Cardiac atrium fibroblast (primary cell): Measurements from ENCODE around the gene SSH3. TPM values are rescaled to one million over a fixed set of nuclear protein-coding genes. Genes with fewer than 3 reads are reported as not detected.

ENCODE experiments used
- total RNA-seq: library from RNA; depleted of rRNA; stranded (reverse); fragments of >200 nt; gene quantifications from 2 replicates; pipeline ENCODE4 v1.2.3, GENCODE V29; 2015

SSH3 gene
- 10.0 and 39.9 TPM in 2 replicates for total RNA-seq

GRCh38 chr11:67303132-67303834 is at the start of gene SSH3:
TSS of gene SSH3 (plus strand) at chr11:67303530. CDS start at chr11:67303626, 96 bp downstream.

GRCh38 chr11:67266449-67267187 is 36.7 kb upstream of the SSH3 start, which contains the start of gene GRK2:
TSS of gene GRK2 (plus strand) at chr11:67266473. CDS start at chr11:67266700, 227 bp downstream.

GRCh38 chr11:67289226-67289650 is 14.1 kb upstream of the SSH3 start, which contains the start of gene ANKRD13D:
TSS of gene ANKRD13D (plus strand) at chr11:67289303. CDS start at chr11:67289461, 158 bp downstream.

GRCh38 chr11:67353317-67354074 is 50.2 kb downstream of the SSH3 start, which contains the start of gene POLD4:
TSS of gene POLD4 (minus strand) at chr11:67353546. CDS start at chr11:67353399, 147 bp downstream.

Other genes with a start within 250 kb of the SSH3 start
- 8.1 and 11.5 TPM in 2 replicates for gene RHOD, start 246.7 kb upstream of the SSH3 start, total RNA-seq
- gene KDM2A, start 184.3 kb upstream of the SSH3 start, total RNA-seq = 23.6 and 44.1 TPM in 2 replicates
- 38.7 and 58.7 TPM in 2 replicates for gene GRK2, start 37.1 kb upstream of the SSH3 start, total RNA-seq
- gene ANKRD13D, start 14.2 kb upstream of the SSH3 start, total RNA-seq = 22.5 and 26.9 TPM in 2 replicates
- 134 and 176 TPM in 2 replicates for gene POLD4, start 50.0 kb downstream of the SSH3 start, total RNA-seq
- gene CLCF1, start 70.1 kb downstream of the SSH3 start, total RNA-seq = 14.6 and 18.1 TPM in 2 replicates
- 4.2 and 4.7 TPM in 2 replicates for gene RAD9A, start 88.5 kb downstream of the SSH3 start, total RNA-seq
- 172 and 194 TPM in 2 replicates for gene PPP1CA, start 98.3 kb downstream of the SSH3 start, total RNA-seq
- not detected in 2 replicates for gene TBC1D10C, start 100.6 kb downstream of the SSH3 start, total RNA-seq
- 0.49 TPM in 1 of 2 replicates, not detected in the other for gene CARNS1, start 112.1 kb downstream of the SSH3 start, total RNA-seq
- gene RPS6KB2, start 125.0 kb downstream of the SSH3 start, total RNA-seq = 46.3 and 51.8 TPM in 2 replicates
- 2.0 TPM in 1 of 2 replicates, not detected in the other for gene PTPRCAP, start 134.2 kb downstream of the SSH3 start, total RNA-seq
- gene CORO1B, start 139.9 kb downstream of the SSH3 start, total RNA-seq = 71.1 and 73.1 TPM in 2 replicates
- gene GPR152, start 149.2 kb downstream of the SSH3 start, total RNA-seq = not detected in 2 replicates
- not detected in 2 replicates for gene CABP4, start 151.8 kb downstream of the SSH3 start, total RNA-seq
- gene TMEM134, start 165.7 kb downstream of the SSH3 start, total RNA-seq = 32.7 and 46.2 TPM in 2 replicates
- gene AIP, start 179.5 kb downstream of the SSH3 start, total RNA-seq = 59.2 and 72.4 TPM in 2 replicates
- gene PITPNM1, start 201.8 kb downstream of the SSH3 start, total RNA-seq = 37.5 and 38.1 TPM in 2 replicates
- gene CDK2AP2, start 204.6 kb downstream of the SSH3 start, total RNA-seq = 33.5 and 54.3 TPM in 2 replicates
- not detected in 2 replicates for gene CABP2, start 219.9 kb downstream of the SSH3 start, total RNA-seq